Pancreas (tissue), 10 donors: ENCODE results near the gene RNF157. TPM values are rescaled to one million over a fixed set of nuclear protein-coding genes. Genes with fewer than 3 reads are reported as not detected.

ENCODE experiments used
- ATAC-seq, 4 donors: fragments of 200-7000 bp; cut with Tn5 transposase; one replicate each; pipeline versions ENCODE4 v1.8.0 to v1.9.1; 2020; ENCODE audit warnings: mild to moderate bottlenecking in 4 of 4, moderate library complexity in 4 of 4
- DNase-seq, 6 donors: peaks; one replicate each; pipeline ENCODE4 v3.0.0-alpha.2; 2020
- FAIRE-seq: peaks from 2 replicates; lab custom pipeline; 2012; peaks lifted over from hg19 to GRCh38; lab: Jason Lieb, UNC
- H3K27ac ChIP-seq, 4 donors: fragments of 200-600 bp; sonication (generic); 1 replicate in 3 of 4; 2 replicates in 1 of 4; pipeline versions ENCODE4 v1.5.0 to v1.8.0; 2020
- H3K27me3 ChIP-seq, 4 donors: fragments of 200-600 bp; one replicate each; pipeline ENCODE4 v1.8.0; 2021
- H3K36me3 ChIP-seq, 3 donors: fragments of 200-600 bp; sonication (generic) in 1 of 3; one replicate each; pipeline versions ENCODE4 v1.5.0 to v1.8.0; 2020 to 2021
- H3K4me1 ChIP-seq, 3 donors: fragments of 200-600 bp; one replicate each; pipeline ENCODE4 v1.8.0; 2021
- H3K4me3 ChIP-seq, 4 donors: fragments of 200-600 bp; sonication (generic) in 2 of 4; one replicate each; pipeline versions ENCODE4 v1.5.0 to v1.8.0; 2020 to 2021
- H3K9me3 ChIP-seq, 4 donors: fragments of 200-600 bp; one replicate each; pipeline ENCODE4 v1.8.0; 2021
- WGBS, 2 donors: extraction: QIAGEN DNeasy Blood & Tissue Kit; methylation state at CpG; one replicate each; pipeline ENCODE4 v1.1.7; 2013; 5-methylcytosine and 5-hydroxymethylcytosine counted together
- intact Hi-C, 3 donors: fragments of 100-400 bp; cut with DNase I; formaldehyde crosslinking; loops; one replicate each; pipeline versions ENCODE4 v1.11.1 to v1.14.2; 2022
- polyA plus RNA-seq, 2 donors: library from polyadenylated mRNA; stranded (reverse); fragments of 200-250 nt; gene quantifications; one replicate each; pipeline ENCODE4 v1.2.3, GENCODE V29; 2013
- total RNA-seq, 6 donors: library from RNA; stranded (reverse); fragmentation: NEBNext Ultra II Directional in 4 of 6; extraction: Animal tissue kit (Norgen Biotek cat#: 25700) in 4 of 6; gene quantifications; one replicate each; pipeline versions ENCODE4 v1.2.1 to v1.2.4, GENCODE V29; 2021 to 2023
- TF ChIP-seq, protein P1 (sequence below), 4 donors: fragments of 200-600 bp; sonication (generic) in 3 of 4; IDR thresholded peaks; one replicate each; pipeline versions ENCODE4 v1.5.0 to v1.8.0; 2021; ENCODE audit warnings: antibody characterized with exemption in 4 of 4
- donor health status: healthy with polysubstance abuse.
- donor health status: DM: no; HTN: no; CAD: no; lungs with moderate emphysema.
- donor health status: DM: no; HTN: no; CAD: no.
- donor health status: control.
- donor health status: control.
- donor health status: Bipolar disorder and iron deficiency.
- donor health status: DM: yes; HTN: yes; CAD: no.
- donor health status: DM: no; HTN: no; CAD: no.
- donor health status: DM: no; HTN: no; CAD: no.
- donor health status: DM: yes; HTN: yes; CAD: no.

The RNF157 gene
- total and polyA plus RNA-seq, 8 donors: 0.87 to 6.4 (median 3.3) TPM

DNA sequence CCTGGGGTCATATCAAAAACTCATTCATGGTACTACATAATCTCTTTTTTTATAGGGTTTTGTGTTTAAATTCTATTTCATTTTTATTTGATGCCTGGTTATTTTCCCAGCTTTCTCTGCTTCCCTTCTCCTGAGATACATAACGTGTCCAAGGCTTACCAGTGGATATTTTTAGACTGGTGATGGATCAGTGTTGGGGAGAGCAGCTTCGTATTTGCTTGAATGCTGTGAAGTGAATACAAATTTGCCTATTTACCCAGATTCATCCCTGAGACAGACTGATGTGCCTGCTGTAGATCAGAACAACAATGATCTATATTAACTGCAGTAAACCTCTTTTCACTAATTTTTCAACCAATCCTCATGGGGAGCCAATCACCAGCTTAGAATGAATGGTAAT, 56.0 kb downstream of the RNF157 start:
- intact Hi-C loops: no loop called here

DNA sequence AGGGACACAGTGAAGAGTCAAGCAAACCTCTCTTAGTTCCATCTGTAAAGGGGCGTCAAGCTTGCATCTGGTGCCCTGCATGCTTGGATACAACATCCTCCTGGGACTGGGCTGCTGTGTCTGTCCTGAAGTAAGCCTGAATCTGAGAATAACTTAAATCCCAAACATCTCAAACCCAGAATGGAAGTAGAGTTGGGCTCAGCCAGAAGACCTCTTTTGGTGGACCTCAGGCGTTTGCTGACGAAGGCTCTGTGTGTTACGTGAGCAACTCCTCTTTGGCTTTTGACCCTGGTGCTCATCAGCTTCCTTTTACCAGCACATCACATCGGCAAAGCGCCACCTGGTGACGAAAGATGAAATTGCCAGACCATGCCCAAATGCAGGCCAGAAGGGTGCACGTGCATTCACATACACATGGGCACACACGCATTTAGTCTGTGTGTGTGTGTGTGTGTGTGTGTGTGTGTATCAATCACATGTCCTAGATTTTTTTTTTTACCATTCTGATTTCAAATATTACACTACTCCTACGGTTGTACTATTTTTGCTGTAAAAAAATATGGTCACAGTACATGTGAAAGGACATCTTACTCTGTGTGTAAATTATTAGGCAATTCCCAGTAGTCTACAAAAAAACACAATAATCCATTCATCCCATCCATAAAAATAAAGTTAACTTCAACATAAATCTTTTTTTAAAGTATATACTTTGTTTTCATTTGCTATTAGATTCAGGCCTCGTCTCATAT, 58.1 kb downstream of the RNF157 start:
- peak; percentile 60 for FAIRE-seq
- no peaks in the 10 kb centered on the region for H3K27me3 ChIP-seq
- no peaks in the 10 kb centered on the region for H3K36me3 ChIP-seq
- no peak overlapping the region for H3K4me3 ChIP-seq
- intact Hi-C loops: no loop called here
- WGBS, 2 donors: 10% methylated on average over 11 of the region's 11 CpGs
- H3K4me1 ChIP-seq: no peaks in the 10 kb centered on the region
- H3K9me3 ChIP-seq: no peaks in the 10 kb centered on the region
- DNase-seq: peak; percentile 75 to 95 (median 90)
- H3K27ac ChIP-seq: no peak overlapping the region
- TF ChIP-seq, protein P1, sequence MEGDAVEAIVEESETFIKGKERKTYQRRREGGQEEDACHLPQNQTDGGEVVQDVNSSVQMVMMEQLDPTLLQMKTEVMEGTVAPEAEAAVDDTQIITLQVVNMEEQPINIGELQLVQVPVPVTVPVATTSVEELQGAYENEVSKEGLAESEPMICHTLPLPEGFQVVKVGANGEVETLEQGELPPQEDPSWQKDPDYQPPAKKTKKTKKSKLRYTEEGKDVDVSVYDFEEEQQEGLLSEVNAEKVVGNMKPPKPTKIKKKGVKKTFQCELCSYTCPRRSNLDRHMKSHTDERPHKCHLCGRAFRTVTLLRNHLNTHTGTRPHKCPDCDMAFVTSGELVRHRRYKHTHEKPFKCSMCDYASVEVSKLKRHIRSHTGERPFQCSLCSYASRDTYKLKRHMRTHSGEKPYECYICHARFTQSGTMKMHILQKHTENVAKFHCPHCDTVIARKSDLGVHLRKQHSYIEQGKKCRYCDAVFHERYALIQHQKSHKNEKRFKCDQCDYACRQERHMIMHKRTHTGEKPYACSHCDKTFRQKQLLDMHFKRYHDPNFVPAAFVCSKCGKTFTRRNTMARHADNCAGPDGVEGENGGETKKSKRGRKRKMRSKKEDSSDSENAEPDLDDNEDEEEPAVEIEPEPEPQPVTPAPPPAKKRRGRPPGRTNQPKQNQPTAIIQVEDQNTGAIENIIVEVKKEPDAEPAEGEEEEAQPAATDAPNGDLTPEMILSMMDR (IDR thresholded peaks at IDR 0.05): peak; percentile 57 to 80 (median 60)
- ATAC-seq: peak; percentile 89 to 98 (median 95)

More for the DNA sequence above, 56.0 kb downstream of the RNF157 start:
- H3K9me3 ChIP-seq: no peaks in the 10 kb centered on the region
- FAIRE-seq (no peak), DNase-seq (no peak), ATAC-seq (peak in 1 of 4 donors; percentile 47)
- TF ChIP-seq, protein P1 (IDR thresholded peaks at IDR 0.05): no peak
- WGBS, 2 donors: 63 to 76% methylated on average over 2 of the region's 2 CpGs
- H3K27me3 ChIP-seq: no peaks in the 10 kb centered on the region
- no peak overlapping the region for H3K27ac ChIP-seq
- H3K4me3 ChIP-seq: no peak overlapping the region
- H3K4me1 ChIP-seq: no peaks in the 10 kb centered on the region
- no peaks in the 10 kb centered on the region for H3K36me3 ChIP-seq

DNA sequence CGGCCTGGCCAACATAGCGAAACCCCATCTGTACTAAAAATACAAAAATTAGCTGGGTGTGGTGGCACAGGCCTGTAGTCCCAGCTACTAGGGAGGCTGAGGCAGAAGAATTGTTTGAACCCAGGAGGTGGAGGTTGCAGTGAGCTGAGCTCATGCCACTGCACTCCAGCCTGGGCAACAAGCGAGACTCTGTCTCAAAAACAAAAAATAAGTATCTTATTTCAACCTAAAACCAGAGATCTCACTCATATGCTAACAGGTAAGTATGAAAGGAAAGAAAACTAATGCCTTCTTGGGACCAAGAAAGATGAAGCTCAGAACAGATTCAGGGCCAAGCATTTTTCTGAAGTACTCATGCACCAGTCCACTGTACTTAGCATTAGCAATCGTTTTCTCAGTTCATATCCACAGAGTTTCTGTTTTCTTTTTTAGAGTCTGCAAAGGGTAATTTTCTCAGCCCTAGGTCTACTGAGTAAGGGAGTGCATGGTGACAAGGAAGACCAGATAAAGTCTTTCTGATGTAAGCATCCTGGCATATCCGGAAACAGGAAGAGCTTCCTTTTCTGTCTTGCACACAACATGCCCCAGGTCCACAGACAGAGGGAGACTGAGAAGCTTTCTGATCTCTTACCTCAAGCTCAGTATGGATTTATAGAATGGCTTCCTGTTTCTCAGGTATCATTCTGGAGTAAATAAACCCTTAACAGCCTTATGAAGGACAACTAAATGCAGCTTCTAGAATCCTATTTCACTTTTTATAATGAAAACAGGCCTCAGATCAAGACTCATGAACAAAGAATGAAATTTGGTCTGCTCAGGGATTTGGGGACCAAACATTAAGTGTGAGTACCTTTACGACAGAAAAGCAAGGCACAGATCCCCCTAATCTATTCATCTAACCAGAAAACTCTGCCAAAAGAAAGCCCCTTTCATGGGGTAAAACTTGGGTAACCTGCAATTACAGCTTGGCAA, 60.5 kb downstream of the RNF157 start:
- ATAC-seq: no peak
- FAIRE-seq: no peak
- intact Hi-C loops: no loop called here
- no peak for DNase-seq
- TF ChIP-seq, protein P1 (IDR thresholded peaks at IDR 0.05): no peak
- no peaks in the 10 kb centered on the region for H3K4me1 ChIP-seq
- H3K9me3 ChIP-seq: no peaks in the 10 kb centered on the region
- 81 to 82% methylated on average over 6 of the region's 6 CpGs for WGBS, 2 donors
- no peaks in the 10 kb centered on the region for H3K36me3 ChIP-seq
- H3K27ac ChIP-seq: no peak overlapping the region
- H3K4me3 ChIP-seq: no peak overlapping the region
- H3K27me3 ChIP-seq: no peaks in the 10 kb centered on the region

DNA sequence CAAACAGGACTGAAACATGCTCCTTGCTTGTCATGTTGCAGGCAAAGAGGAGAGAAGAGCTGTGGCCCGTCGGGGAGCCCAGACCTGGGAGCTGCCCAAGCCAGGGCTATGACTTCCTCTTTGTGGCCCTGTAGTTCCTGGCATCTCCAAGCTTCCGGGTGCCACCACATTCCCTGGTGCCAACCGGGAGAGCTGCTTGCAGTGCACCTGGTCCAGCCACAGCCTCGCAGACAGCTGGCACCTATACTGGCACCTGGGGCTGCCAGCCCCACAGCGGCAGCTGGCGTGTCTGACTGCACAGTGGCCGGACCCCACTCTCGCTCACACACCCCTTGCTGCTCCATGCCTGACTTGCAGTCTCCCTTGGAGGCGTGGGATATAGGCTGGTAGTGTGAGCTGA, 62.2 kb downstream of the RNF157 start:
- H3K27ac ChIP-seq: no peak overlapping the region
- H3K27me3 ChIP-seq: no peaks in the 10 kb centered on the region
- ATAC-seq: no peak
- H3K4me3 ChIP-seq: no peak overlapping the region
- TF ChIP-seq, protein P1 (IDR thresholded peaks at IDR 0.05): no peak
- intact Hi-C loops: no loop called here
- 77 to 84% methylated on average over 10 of the region's 10 CpGs for WGBS, 2 donors
- DNase-seq: no peak
- FAIRE-seq: no peak
- H3K36me3 ChIP-seq: no peaks in the 10 kb centered on the region
- no peaks in the 10 kb centered on the region for H3K9me3 ChIP-seq
- H3K4me1 ChIP-seq: no peaks in the 10 kb centered on the region
